ENCODE results near the gene FGF11.

DNA sequence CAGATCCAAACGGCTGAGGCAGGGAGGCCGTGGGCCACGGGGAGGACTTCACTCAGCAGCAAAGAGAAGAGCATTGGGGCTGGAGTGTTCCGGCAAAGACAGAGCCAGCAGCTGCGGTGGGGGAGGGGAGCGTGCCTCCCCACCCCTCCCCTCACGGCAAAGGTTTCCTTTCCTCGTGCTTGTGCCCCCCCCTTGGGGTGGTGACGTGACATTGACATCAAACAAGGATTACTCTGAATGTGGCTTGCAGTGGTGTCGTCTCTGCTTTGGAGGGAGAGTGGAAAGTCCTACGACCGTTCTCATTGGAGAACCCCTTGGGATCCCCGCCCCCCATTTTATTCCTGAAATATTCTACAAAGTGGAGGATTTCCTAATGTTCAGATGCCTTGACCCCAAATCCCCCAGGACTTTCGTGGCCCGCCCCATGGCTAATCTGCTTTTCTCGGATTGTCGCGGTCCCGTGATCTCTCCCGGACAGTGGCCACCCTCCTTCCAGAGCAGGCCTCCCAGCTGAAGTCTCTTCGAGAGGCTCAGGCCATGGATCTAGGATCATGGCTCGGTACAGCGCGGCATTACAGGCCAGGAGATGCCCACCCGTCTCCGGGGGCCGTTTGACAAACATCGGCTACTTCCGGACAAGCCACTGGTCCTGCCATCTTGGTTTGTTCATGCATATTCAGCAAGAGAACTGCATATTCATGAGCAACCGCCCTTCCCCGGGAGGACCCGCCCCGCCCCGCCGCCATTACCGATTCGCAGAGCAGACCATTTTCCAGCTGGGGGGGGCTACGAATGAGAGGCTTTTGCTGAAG is 44.1 kb downstream of the FGF11 start:
- TF ChIP-seq CTCF (conservative IDR thresholded peaks at IDR 0.05 in 1 of 2, IDR thresholded peaks at IDR 0.05 in 1 of 2; ENCODE audit: low read depth in 1 of 2, low read length in 2 of 2): no peak
- no peak for TF ChIP-seq EZH2 (IDR thresholded peaks at IDR 0.05; ENCODE audit: low read length, missing control alignments)
